Fibroblast of pulmonary artery (primary cell): ENCODE measurements around the gene RANBP3L.

Experiments
- DNase-seq: peaks from one replicate; pipeline ENCODE4 v3.0.0-alpha.2; 2010; ENCODE audit warnings: low read depth
- H3K4me3 ChIP-seq: replicated peaks from 2 replicates; pipeline ENCODE4 v1.5.1; 2011; ENCODE audit warnings: low read depth, mild to moderate bottlenecking, control low read depth, low read length, moderate library complexity
- CTCF ChIP-seq: IDR thresholded peaks from 2 replicates; pipeline ENCODE4 v1.5.1; 2011; ENCODE audit warnings: mild to moderate bottlenecking, control low read depth, low read length, inconsistent platforms; ENCODE audit errors: missing control alignments

Gene RANBP3L

GRCh38 chr5:36237751-36238150 lies 64.0 kb downstream of the RANBP3L start:
- H3K4me3 ChIP-seq = no peak overlapping the region
- DNase-seq = no peak
- TF ChIP-seq CTCF = no peak

DNA sequence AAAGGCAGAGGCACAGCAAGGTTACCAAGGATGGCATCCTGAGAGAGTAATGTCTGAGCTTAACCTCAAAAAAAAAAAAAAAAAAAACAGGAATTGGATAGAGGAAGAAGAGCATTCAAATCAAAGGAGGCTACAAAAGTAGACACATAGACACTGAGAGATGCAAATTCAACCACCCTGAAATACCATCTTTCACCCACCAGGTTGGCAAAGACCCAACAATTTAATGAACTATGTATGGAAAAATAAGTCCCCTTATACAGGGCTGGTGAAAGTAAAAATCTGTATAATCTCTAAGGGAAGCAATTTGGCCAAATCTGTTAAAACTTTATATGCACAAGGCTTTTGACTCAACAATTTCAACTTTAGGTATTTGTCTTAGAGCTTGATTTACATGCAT lies 64.9 kb downstream of the RANBP3L start:
- TF ChIP-seq CTCF = no peak
- DNase-seq = no peak
- H3K4me3 ChIP-seq = no peak overlapping the region

DNA sequence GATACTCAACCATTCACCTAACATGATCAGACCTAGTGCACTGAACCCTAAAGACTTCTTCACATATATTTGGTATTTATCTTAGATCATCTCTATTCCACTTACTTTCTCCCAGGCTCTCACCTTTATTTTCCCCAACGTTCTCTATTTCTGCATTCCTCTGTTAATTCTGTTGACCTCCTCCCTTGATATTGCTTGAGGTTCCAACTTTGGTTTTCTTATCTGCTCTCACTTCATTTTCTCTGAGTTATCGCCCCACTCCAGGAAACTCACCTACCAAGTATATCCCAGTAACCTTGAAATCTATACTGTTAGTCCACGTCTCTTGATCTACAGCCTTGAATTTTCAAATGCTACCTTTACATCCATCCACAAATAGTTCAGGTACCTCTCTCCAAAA lies 69.2 kb downstream of the RANBP3L start:
- TF ChIP-seq CTCF = no peak
- no peak overlapping the region for H3K4me3 ChIP-seq
- DNase-seq = no peak

DNA sequence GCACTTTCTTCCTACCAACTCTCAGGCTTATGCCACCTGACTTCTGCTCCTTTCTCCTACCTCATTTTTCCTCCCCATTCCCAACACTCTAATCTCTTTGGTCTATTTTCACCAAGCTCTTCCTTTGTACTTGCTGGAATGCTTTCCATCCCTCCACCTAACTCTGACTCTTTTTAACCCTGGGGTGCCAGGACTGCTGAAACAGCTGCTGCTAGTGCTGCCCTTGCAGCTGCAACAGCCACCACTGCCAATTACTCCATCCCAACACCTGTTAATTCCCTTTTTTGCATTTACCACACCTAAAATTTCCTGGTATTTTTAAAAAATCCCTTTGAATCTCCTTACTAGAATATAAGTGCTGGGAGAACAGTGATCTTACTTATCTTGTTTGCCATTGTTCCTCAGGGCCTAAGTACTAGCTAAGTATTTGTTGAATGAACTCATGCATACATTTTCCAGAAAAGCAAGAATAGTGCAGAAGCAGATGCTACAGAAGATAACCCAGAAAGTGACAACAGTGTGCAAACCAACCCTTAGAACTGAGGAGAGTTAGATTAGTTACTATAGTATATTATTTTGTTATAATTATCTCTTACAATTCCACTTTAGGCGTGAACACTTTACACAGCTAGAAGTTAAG lies 71.4 kb downstream of the RANBP3L start:
- no peak for DNase-seq
- no peak for TF ChIP-seq CTCF
- no peak overlapping the region for H3K4me3 ChIP-seq

- no peak overlapping the region for H3K4me3 ChIP-seq
- no peak for DNase-seq
- no peak for TF ChIP-seq CTCF
These were observed 73.2 kb downstream of the RANBP3L start for GRCh38 chr5:36228505-36228904.

DNA sequence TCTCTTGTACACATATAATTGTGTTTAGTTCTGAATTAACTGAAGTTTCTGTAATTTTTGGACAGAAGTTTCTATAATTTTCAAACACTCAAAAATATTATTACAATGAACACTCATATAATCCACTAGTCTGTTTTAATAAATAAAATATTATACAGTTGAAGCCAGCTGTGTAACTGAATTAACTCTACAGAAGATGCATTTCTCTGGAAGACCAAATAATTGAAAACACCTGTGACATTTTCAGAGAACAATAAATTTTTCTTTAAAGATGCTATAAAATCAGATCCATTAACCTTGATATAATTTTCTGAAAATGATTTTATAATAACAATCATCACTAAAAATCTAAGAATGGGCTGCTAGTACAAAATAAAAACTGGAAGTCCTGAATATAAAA lies 74.7 kb downstream of the RANBP3L start:
- no peak for DNase-seq
- no peak for TF ChIP-seq CTCF

DNA sequence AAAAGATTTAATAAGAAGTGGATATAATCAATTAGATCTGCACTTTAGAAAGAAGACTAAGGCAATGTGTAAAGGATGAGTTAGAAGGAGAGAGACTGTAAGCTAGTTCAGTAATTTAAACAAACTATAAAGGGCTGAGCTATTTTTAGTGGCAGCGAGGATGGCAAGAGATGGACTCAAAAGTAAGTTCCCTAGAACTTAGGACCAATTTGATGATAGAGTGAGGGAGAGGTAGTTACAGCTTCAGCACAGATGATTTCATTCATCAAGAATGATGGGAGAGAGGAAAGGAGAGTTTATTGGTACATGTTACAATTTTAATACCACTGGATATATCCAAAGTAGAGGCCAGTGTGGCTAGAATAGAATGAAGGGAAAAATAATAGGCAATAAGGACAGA lies 79.1 kb downstream of the RANBP3L start:
- DNase-seq = no peak
- no peak overlapping the region for H3K4me3 ChIP-seq
- TF ChIP-seq CTCF = no peak

More for the DNA sequence above, 74.7 kb downstream of the RANBP3L start:
- H3K4me3 ChIP-seq = no peak overlapping the region
